A673 (cell line): ENCODE measurements around the gene MYOZ2.

Source experiments
- EZH2 ChIP-seq: fragments of 200-600 bp; sonication (generic); IDR thresholded peaks from 2 replicates; pipeline ENCODE4 v1.6.1; 2017; ENCODE audit warnings: borderline replicate concordance, low read depth, mild to moderate bottlenecking, mixed read lengths, antibody characterized with exemption, low read length; ENCODE audit not compliant: poor library complexity, severe bottlenecking
- TF ChIP-seq, protein P1 (sequence below): fragments of 300-800, 200-600 bp; sonication (generic); conservative IDR thresholded peaks from 2 replicates; pipeline ENCODE4 v1.5.1; 2017; ENCODE audit warnings: low read depth, mild to moderate bottlenecking, antibody characterized with exemption, low read length, moderate library complexity, mixed read lengths

GRCh38 chr4:119172223-119172622, 36.6 kb downstream of the MYOZ2 start:
- TF ChIP-seq, protein P1, sequence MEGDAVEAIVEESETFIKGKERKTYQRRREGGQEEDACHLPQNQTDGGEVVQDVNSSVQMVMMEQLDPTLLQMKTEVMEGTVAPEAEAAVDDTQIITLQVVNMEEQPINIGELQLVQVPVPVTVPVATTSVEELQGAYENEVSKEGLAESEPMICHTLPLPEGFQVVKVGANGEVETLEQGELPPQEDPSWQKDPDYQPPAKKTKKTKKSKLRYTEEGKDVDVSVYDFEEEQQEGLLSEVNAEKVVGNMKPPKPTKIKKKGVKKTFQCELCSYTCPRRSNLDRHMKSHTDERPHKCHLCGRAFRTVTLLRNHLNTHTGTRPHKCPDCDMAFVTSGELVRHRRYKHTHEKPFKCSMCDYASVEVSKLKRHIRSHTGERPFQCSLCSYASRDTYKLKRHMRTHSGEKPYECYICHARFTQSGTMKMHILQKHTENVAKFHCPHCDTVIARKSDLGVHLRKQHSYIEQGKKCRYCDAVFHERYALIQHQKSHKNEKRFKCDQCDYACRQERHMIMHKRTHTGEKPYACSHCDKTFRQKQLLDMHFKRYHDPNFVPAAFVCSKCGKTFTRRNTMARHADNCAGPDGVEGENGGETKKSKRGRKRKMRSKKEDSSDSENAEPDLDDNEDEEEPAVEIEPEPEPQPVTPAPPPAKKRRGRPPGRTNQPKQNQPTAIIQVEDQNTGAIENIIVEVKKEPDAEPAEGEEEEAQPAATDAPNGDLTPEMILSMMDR = no peak
- TF ChIP-seq EZH2 = no peak
